Activated gamma-delta T cell treated with Interleukin-2 at 50 U/mL for 16 hours (primary cell): ENCODE measurements around the gene SPATA22.
"Not testable (repeated sequence)": the region's sequence is repeated elsewhere in the genome, so short reads cannot be mapped to it uniquely, and the experiment has no call there.

Experiments
- DNase-seq: peaks from one replicate; pipeline ENCODE4 v3.0.0-alpha.2; 2020

The SPATA22 gene

GRCh38 chr17:3469529-3469928 is 2.1 kb downstream of the SPATA22 start:
- no peak for DNase-seq

DNA sequence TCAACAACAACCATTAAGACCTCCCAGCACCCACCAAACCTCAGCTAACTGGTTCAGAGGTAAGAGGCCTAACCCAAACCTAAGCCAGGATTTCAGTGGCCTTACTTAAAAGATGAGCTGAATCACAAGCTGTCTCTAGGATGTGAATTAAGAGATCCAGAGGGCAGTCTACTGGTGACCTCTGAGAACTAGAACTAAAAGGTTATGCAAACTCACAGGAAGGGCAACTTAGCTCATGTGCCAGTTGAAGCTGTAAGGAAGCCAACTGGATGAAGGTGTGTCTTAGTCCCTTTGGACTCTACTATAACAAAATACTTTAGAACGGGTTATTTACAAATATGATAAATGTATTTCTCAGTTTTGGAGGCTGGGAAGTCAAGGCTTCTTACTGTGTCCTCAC is 5.3 kb downstream of the SPATA22 start:
- not testable (repeated sequence) for DNase-seq

- DNase-seq = no peak
These were observed 23.5 kb downstream of the SPATA22 start for GRCh38 chr17:3448059-3448665.

DNA sequence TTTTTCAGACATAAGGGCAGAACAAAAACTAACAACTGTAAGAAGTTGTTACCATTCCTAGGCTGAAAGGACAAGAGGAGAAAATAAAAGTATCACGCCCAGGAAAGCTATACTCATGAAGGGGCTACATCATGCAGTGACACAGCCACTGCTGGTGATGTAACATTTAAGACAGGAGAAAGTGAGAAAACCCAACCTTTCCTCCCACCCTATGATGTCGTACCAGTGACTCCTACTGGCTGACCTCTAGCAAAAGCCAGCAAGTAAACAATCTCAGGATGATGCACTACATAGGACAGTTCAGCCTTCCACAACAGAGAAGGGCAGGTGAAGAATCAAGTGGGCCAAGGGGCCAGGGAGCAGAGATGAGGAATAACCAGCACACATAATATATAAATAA is 24.0 kb downstream of the SPATA22 start:
- no peak for DNase-seq

DNA sequence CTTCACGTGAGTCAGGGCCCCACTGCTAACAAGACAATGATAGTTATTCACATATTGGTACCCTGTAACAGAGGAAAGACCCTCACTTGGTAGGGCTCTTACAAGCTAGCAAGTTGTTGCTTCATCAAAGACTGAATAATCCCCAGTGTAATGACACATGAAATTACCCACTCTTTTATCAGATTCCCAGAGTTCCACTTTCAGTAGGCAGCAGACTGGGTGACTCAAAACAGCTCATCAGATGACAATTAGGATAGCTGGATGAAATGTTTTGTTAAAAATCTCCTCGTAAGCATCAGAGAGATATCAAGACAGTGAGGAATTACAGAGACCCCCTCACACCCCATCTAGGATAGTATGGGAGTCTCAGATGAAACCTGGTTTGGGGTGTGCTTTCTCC is 31.2 kb downstream of the SPATA22 start:
- DNase-seq = no peak

DNA sequence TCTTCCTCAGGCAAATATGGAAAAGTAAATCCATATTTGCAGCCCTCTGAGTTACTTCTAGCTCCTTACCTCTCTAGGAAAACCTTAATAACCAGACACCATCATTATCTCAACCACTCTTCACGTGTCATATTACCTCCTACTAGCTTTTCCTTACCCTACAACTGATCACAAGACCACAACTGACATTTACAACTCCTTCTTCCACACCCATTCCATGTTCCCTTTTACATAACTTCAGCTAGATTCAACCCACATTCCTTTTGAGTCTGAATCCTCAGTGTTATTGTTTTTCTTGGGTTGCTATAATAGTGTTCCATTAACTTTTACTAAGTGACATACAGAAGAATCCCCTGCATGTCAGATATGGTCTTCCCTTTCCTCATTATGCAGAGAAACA is 33.3 kb downstream of the SPATA22 start:
- DNase-seq = no peak

DNA sequence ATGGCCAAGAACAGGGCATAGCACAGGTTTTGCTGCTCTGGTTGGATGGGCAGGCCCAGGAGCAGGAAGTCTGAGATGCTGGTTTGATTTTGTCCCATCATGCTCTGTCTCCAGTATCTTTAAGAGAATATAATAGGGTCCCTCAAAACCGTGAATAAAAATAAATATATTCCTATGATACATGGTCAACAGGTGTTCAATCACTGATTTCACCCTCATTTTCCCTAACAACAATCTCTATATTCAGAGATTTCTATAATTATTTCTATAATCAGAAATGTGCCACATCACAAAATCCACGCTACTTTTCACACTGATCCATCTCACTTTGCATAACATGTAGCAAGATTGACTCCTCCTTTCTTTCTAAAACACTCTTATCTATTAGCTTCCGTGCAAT is 37.9 kb downstream of the SPATA22 start, which contains the start of gene OR1E2:
Gene OR1E2 (minus strand): TSS at position 101 of the 400 bp plus-strand sequence. CDS start 0 bp downstream, at position 101.
- DNase-seq = no peak

- DNase-seq = not testable (repeated sequence)
These were observed 38.4 kb downstream of the SPATA22 start for GRCh38 chr17:3433215-3433614.

DNA sequence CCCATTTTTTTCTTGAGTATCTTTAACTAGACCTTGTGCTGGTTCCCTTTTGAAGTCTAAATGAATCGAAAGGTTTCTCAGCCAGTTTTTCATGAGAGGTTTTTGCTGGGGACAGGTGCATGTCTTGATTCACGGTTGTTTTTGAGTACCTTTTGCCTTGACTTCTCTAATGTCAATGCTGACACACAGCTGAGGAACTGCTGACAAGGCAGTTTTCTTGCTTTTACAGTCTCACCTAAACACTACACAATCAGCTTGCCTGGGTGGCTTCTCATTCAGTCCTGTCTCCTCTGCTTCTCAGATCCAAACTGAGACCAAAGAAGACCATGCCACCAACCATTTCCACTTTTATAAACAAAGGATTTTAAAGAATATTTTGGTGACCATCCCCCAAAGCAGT is 53.4 kb downstream of the SPATA22 start:
- no peak for DNase-seq

GRCh38 chr17:3415610-3416009 is 56.0 kb downstream of the SPATA22 start:
- DNase-seq = no peak

GRCh38 chr17:3412216-3412615 is 59.4 kb downstream of the SPATA22 start:
- DNase-seq = not testable (repeated sequence)

GRCh38 chr17:3411070-3411469 is 60.5 kb downstream of the SPATA22 start, which contains the start of gene OR3A3:
Gene OR3A3, plus strand, starts transcription at chr17:3411370.
- no peak for DNase-seq

- DNase-seq = not testable (repeated sequence)
These were observed 67.8 kb downstream of the SPATA22 start for GRCh38 chr17:3403856-3404255.

DNA sequence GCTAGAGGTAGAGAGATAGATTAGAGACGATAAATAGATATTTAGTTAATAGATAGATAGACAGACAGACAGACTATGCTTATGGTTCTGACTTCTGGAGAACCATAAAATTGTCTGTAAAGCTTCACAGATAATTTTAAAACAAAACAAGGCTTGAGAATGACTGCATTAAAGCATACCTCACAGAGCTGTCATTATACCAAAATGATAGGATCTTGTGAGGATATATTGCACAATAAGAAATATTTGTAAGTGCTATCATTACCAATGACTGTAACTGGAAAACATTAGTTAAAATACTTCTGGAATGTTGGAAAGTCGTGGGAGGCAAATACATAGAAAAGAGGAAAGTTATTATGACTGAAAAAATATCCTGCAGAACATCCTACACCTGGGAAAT is 69.8 kb downstream of the SPATA22 start:
- no peak for DNase-seq

DNA sequence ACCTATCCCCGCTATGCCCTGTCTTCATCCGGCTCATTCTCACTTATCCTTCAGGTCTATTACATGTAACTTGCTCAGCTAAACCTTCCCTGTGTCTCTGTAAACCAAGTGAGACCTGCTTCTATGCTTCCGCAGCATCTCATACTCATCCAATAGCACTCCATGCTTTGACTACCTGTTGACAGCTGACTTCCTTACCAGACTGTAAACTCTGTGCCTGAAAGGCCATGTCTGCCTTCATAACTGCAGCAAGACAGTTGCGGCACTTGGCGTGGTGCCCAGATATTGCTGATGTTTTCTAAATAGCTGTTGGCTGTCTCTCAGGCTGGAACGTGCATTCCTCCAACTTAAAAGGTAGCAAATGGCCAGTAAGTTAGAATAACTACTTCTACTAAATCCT is 71.6 kb downstream of the SPATA22 start:
- no peak for DNase-seq

DNA sequence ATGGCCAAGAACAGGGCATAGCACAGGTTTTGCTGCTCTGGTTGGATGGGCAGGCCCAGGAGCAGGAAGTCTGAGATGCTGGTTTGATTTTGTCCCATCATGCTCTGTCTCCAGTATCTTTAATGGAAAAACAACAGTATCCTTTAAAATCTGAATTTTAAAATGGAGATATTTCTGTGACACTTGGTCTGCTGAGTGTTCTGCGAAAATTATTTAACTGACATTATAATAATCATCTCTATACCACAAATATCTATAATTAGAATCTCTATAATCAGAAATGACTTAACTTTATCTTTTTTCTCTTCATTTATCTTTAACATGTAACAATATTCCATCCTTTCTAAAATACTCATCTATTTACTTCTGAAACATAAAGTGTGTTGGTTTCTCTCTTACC is 73.3 kb downstream of the SPATA22 start, which contains the start of gene OR1E1:
Gene OR1E1 (minus strand): TSS at position 101 of the 400 bp plus-strand sequence. CDS start 0 bp downstream, at position 101.
- no peak for DNase-seq

GRCh38 chr17:3397801-3398200 is 73.8 kb downstream of the SPATA22 start:
- DNase-seq = not testable (repeated sequence)
